ENCODE measurements around the gene AARS1. TPM values are rescaled to one million over a fixed set of nuclear protein-coding genes. Genes with fewer than 3 reads are reported as not detected.
"Not testable (repeated sequence)": the region's sequence is repeated elsewhere in the genome, so short reads cannot be mapped to it uniquely, and the experiment has no call there.

Gene AARS1
- total and polyA plus RNA-seq, 4 donors: 53.7 to 121 (median 64.0) TPM

DNA sequence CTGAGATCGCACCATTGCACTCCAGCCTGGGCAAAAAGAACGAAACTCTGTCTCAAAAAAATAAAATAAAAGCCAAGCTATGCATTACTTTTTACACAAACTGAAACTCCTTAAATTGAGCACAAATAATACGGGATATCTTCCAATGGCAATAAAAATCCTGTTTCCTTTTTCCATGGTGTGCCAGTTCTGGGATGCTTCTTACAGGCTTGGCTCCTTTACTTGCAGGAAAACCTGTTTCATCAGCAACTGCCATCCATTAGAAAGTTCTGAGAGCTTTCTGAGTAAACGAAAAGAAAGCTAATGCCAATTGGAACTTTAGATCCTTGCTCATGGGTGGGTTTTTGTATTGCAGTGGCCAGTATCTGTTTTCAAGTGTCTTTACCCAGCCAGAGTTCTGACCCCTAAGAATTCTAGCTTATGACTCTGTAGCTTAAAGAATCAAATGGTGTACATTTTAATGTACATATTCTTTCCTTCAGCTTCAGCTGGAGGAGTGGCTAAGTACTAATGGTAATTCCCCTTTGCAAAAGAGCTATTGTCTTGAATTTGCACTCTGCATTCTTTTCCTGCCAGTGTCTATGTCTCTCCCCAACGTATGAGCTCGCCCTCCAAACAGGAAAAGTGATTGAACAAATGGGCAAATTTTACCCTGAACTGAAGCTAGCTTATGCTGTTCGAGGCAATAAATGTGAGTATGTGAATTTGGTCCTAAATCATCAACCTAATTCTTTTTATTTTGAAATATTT is 35.9 kb upstream of the AARS1 start:
- H3K9me3 ChIP-seq (ENCODE audit: control insufficient read depth in 4 of 4, low read length in 3 of 4): no peaks in the 10 kb centered on the region
- H3K36me3 ChIP-seq (ENCODE audit: control insufficient read depth in 4 of 4, insufficient read depth in 3 of 4, low read depth in 1 of 4, low read length in 3 of 4): peaks cover 7 to 41% (median 26%) of the 10 kb centered on the region in 4 donors
- H3K27ac ChIP-seq (ENCODE audit: low read depth in 1 of 2, low read length in 2 of 2): no peak overlapping the region
- H3K4me3 ChIP-seq (ENCODE audit: low read depth in 1 of 3, low read length in 3 of 3): no peak overlapping the region
- H3K4me1 ChIP-seq (ENCODE audit: control insufficient read depth in 4 of 4, insufficient read depth in 4 of 4, low read length in 3 of 4): no peaks in the 10 kb centered on the region
- 95% methylated on average over 7 of the region's 7 CpGs for WGBS
- no peak for DNase-seq (ENCODE audit: low spot score)
- TF ChIP-seq GABPA (IDR thresholded peaks at IDR 0.05 in 1 of 2, conservative IDR thresholded peaks at IDR 0.05 in 1 of 2) (no peak), RXRA (IDR thresholded peaks at IDR 0.05) (no peak), JUND (IDR thresholded peaks at IDR 0.05) (no peak), NR2F2 (IDR thresholded peaks at IDR 0.05) (no peak), YY1 (IDR thresholded peaks at IDR 0.05) (no peak), TAF1 (conservative IDR thresholded peaks at IDR 0.05) (no peak), MAX (IDR thresholded peaks at IDR 0.05) (no peak)
- TF ChIP-seq, protein P1, sequence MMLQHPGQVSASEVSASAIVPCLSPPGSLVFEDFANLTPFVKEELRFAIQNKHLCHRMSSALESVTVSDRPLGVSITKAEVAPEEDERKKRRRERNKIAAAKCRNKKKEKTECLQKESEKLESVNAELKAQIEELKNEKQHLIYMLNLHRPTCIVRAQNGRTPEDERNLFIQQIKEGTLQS (IDR thresholded peaks at IDR 0.05): no peak
- TF ChIP-seq, protein P2, sequence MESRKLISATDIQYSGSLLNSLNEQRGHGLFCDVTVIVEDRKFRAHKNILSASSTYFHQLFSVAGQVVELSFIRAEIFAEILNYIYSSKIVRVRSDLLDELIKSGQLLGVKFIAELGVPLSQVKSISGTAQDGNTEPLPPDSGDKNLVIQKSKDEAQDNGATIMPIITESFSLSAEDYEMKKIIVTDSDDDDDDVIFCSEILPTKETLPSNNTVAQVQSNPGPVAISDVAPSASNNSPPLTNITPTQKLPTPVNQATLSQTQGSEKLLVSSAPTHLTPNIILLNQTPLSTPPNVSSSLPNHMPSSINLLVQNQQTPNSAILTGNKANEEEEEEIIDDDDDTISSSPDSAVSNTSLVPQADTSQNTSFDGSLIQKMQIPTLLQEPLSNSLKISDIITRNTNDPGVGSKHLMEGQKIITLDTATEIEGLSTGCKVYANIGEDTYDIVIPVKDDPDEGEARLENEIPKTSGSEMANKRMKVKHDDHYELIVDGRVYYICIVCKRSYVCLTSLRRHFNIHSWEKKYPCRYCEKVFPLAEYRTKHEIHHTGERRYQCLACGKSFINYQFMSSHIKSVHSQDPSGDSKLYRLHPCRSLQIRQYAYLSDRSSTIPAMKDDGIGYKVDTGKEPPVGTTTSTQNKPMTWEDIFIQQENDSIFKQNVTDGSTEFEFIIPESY (IDR thresholded peaks at IDR 0.05): no peak
- TF ChIP-seq, protein P3, sequence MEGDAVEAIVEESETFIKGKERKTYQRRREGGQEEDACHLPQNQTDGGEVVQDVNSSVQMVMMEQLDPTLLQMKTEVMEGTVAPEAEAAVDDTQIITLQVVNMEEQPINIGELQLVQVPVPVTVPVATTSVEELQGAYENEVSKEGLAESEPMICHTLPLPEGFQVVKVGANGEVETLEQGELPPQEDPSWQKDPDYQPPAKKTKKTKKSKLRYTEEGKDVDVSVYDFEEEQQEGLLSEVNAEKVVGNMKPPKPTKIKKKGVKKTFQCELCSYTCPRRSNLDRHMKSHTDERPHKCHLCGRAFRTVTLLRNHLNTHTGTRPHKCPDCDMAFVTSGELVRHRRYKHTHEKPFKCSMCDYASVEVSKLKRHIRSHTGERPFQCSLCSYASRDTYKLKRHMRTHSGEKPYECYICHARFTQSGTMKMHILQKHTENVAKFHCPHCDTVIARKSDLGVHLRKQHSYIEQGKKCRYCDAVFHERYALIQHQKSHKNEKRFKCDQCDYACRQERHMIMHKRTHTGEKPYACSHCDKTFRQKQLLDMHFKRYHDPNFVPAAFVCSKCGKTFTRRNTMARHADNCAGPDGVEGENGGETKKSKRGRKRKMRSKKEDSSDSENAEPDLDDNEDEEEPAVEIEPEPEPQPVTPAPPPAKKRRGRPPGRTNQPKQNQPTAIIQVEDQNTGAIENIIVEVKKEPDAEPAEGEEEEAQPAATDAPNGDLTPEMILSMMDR (IDR thresholded peaks at IDR 0.05; ENCODE audit: low read depth, low read length, missing input control): no peak
- TF ChIP-seq, protein P4, sequence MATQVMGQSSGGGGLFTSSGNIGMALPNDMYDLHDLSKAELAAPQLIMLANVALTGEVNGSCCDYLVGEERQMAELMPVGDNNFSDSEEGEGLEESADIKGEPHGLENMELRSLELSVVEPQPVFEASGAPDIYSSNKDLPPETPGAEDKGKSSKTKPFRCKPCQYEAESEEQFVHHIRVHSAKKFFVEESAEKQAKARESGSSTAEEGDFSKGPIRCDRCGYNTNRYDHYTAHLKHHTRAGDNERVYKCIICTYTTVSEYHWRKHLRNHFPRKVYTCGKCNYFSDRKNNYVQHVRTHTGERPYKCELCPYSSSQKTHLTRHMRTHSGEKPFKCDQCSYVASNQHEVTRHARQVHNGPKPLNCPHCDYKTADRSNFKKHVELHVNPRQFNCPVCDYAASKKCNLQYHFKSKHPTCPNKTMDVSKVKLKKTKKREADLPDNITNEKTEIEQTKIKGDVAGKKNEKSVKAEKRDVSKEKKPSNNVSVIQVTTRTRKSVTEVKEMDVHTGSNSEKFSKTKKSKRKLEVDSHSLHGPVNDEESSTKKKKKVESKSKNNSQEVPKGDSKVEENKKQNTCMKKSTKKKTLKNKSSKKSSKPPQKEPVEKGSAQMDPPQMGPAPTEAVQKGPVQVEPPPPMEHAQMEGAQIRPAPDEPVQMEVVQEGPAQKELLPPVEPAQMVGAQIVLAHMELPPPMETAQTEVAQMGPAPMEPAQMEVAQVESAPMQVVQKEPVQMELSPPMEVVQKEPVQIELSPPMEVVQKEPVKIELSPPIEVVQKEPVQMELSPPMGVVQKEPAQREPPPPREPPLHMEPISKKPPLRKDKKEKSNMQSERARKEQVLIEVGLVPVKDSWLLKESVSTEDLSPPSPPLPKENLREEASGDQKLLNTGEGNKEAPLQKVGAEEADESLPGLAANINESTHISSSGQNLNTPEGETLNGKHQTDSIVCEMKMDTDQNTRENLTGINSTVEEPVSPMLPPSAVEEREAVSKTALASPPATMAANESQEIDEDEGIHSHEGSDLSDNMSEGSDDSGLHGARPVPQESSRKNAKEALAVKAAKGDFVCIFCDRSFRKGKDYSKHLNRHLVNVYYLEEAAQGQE (IDR thresholded peaks at IDR 0.05): no peak
- no peak overlapping the region for H3K9ac ChIP-seq (ENCODE audit: low read depth in 1 of 2, low read length in 2 of 2)
- H3K27me3 ChIP-seq (ENCODE audit: control insufficient read depth in 4 of 4, insufficient read depth in 4 of 4, low read length in 3 of 4): no peaks in the 10 kb centered on the region

- 99% methylated on average over 5 of the region's 5 CpGs for WGBS
- H3K4me1 ChIP-seq (ENCODE audit: control insufficient read depth in 4 of 4, insufficient read depth in 4 of 4, low read length in 3 of 4): no peaks in the 10 kb centered on the region
- peaks cover 14 to 54% (median 35%) of the 10 kb centered on the region in 4 donors for H3K36me3 ChIP-seq (ENCODE audit: control insufficient read depth in 4 of 4, insufficient read depth in 3 of 4, low read depth in 1 of 4, low read length in 3 of 4)
- H3K9me3 ChIP-seq (ENCODE audit: control insufficient read depth in 4 of 4, low read length in 3 of 4): no peaks in the 10 kb centered on the region
- no peak for TF ChIP-seq EGR1 (IDR thresholded peaks at IDR 0.05; ENCODE audit: low read depth in 2 of 2)
- TF ChIP-seq, protein P2 (IDR thresholded peaks at IDR 0.05): no peak
- TF ChIP-seq FOXA2 (IDR thresholded peaks at IDR 0.05): no peak
- TF ChIP-seq, protein P1 (IDR thresholded peaks at IDR 0.05): no peak
- TF ChIP-seq HNF4A (conservative IDR thresholded peaks at IDR 0.05): no peak
- no peak overlapping the region for H3K27ac ChIP-seq (ENCODE audit: low read depth in 1 of 2, low read length in 2 of 2)
- H3K27me3 ChIP-seq (ENCODE audit: control insufficient read depth in 4 of 4, insufficient read depth in 4 of 4, low read length in 3 of 4): no peaks in the 10 kb centered on the region
- no peak overlapping the region for H3K9ac ChIP-seq (ENCODE audit: low read depth in 1 of 2, low read length in 2 of 2)
- no peak overlapping the region for H3K4me3 ChIP-seq (ENCODE audit: low read depth in 1 of 3, low read length in 3 of 3)
- no peak for DNase-seq (ENCODE audit: low spot score)
Observed at GRCh38 chr16:70320121-70320520, 30.8 kb upstream of the AARS1 start.

DNA sequence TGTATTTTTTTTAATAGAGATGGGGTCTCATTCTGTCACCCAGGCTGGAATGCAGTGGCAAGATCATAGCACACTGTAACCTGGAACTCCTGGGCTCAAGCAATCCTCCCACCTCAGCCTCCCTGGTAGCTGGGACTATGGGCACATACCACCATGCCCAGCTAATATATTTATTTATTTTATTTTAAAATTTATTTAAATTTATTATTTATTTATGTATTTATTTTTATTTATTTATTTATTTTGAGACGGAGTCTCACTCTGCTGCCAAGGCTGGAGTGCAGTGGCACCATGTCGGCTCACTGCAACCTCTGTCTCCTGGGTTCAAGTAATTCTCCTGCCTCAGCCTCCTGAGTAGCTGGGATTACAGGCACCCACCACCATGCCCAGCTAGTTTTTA is 18.4 kb upstream of the AARS1 start:
- H3K9me3 ChIP-seq (ENCODE audit: control insufficient read depth in 4 of 4, low read length in 3 of 4); H3K4me1 ChIP-seq (ENCODE audit: control insufficient read depth in 4 of 4, insufficient read depth in 4 of 4, low read length in 3 of 4); H3K27ac ChIP-seq (ENCODE audit: low read depth in 1 of 2, low read length in 2 of 2); H3K4me3 ChIP-seq (ENCODE audit: low read depth in 1 of 3, low read length in 3 of 3); H3K9ac ChIP-seq (ENCODE audit: low read depth in 1 of 2, low read length in 2 of 2); H3K36me3 ChIP-seq (ENCODE audit: control insufficient read depth in 4 of 4, insufficient read depth in 3 of 4, low read depth in 1 of 4, low read length in 3 of 4); H3K27me3 ChIP-seq (ENCODE audit: control insufficient read depth in 4 of 4, insufficient read depth in 4 of 4, low read length in 3 of 4); DNase-seq (ENCODE audit: low spot score): not testable (repeated sequence)
- WGBS: over 99% methylated on average over 2 of the region's 2 CpGs
